ENCODE data around the gene CSRP3.

The CSRP3 gene

GRCh38 chr11:19208181-19208580 lies 6.4 kb upstream of the CSRP3 start:
- CTCF ChIA-PET, result interaction anchor here (0.8 to 1.6 kb wide), 3 partner anchors 131 to 1223 kb away, joined by 3 to 5 read pairs (median 3); no protein-coding TSS in a partner anchor
- Histone ChIP-seq H3K27ac (ENCODE audit: extremely low read depth, low read depth, low read length) (no peak overlapping the region), H3K36me3 (ENCODE audit: control insufficient read depth in 2 of 2, insufficient read depth in 1 of 2, low read length in 2 of 2) (no peaks in the 10 kb centered on the region), H3K4me1 (ENCODE audit: control insufficient read depth, insufficient read depth, low read length) (no peaks in the 10 kb centered on the region), H3K4me3 (ENCODE audit: low read depth, low read length) (no peak overlapping the region), H3K9me3 (ENCODE audit: control insufficient read depth, insufficient read depth, low read depth, low read length) (no peaks in the 10 kb centered on the region)
- POLR2A ChIA-PET, result no interaction called here
- no peak for TF ChIP-seq ZNF654 (tag by site-specific recombination; IDR thresholded peaks at IDR 0.05; ENCODE audit: low read depth)
- no peak for TF ChIP-seq HOXA7 (CRISPR knock-in tag; IDR thresholded peaks at IDR 0.05; ENCODE audit: borderline replicate concordance)
- no peak for TF ChIP-seq ZNF433 (tag by site-specific recombination; IDR thresholded peaks at IDR 0.05; ENCODE audit: low read depth)
- TF ChIP-seq ZNF571 (tag by site-specific recombination; IDR thresholded peaks at IDR 0.05), result no peak
- no peak for TF ChIP-seq ZNF221 (tag by site-specific recombination; IDR thresholded peaks at IDR 0.05; ENCODE audit: borderline replicate concordance)
- no peak for TF ChIP-seq ZNF488 (tag by site-specific recombination; IDR thresholded peaks at IDR 0.05)
- no peak for TF ChIP-seq ZSCAN16 (tag by site-specific recombination; IDR thresholded peaks at IDR 0.05)
- TF ChIP-seq ZNF530 (tag by site-specific recombination; IDR thresholded peaks at IDR 0.05; ENCODE audit: low read depth), result no peak

GRCh38 chr11:19204836-19205235 lies 3.1 kb upstream of the CSRP3 start:
- TF ChIP-seq REPIN1 (tag by site-specific recombination; IDR thresholded peaks at IDR 0.05; ENCODE audit: low read depth) (no peak), ZNF266 (tag by site-specific recombination; IDR thresholded peaks at IDR 0.05; ENCODE audit: low read depth) (no peak), ZNF473 (tag by site-specific recombination; IDR thresholded peaks at IDR 0.05) (no peak), REST (tag by site-specific recombination; IDR thresholded peaks at IDR 0.05) (no peak), ZFP41 (tag by site-specific recombination; IDR thresholded peaks at IDR 0.05; ENCODE audit: borderline replicate concordance) (no peak), SCRT1 (tag by site-specific recombination; IDR thresholded peaks at IDR 0.05; ENCODE audit: borderline replicate concordance) (no peak), WT1 (tag by site-specific recombination; IDR thresholded peaks at IDR 0.05) (no peak), GFI1B (tag by site-specific recombination; IDR thresholded peaks at IDR 0.05) (no peak), ZNF311 (tag by site-specific recombination; IDR thresholded peaks at IDR 0.05; ENCODE audit: borderline replicate concordance) (no peak)
- TF ChIP-seq, protein P1, sequence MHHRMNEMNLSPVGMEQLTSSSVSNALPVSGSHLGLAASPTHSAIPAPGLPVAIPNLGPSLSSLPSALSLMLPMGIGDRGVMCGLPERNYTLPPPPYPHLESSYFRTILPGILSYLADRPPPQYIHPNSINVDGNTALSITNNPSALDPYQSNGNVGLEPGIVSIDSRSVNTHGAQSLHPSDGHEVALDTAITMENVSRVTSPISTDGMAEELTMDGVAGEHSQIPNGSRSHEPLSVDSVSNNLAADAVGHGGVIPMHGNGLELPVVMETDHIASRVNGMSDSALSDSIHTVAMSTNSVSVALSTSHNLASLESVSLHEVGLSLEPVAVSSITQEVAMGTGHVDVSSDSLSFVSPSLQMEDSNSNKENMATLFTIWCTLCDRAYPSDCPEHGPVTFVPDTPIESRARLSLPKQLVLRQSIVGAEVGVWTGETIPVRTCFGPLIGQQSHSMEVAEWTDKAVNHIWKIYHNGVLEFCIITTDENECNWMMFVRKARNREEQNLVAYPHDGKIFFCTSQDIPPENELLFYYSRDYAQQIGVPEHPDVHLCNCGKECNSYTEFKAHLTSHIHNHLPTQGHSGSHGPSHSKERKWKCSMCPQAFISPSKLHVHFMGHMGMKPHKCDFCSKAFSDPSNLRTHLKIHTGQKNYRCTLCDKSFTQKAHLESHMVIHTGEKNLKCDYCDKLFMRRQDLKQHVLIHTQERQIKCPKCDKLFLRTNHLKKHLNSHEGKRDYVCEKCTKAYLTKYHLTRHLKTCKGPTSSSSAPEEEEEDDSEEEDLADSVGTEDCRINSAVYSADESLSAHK (tag by site-specific recombination; IDR thresholded peaks at IDR 0.05), result no peak
- TF ChIP-seq, protein P2, sequence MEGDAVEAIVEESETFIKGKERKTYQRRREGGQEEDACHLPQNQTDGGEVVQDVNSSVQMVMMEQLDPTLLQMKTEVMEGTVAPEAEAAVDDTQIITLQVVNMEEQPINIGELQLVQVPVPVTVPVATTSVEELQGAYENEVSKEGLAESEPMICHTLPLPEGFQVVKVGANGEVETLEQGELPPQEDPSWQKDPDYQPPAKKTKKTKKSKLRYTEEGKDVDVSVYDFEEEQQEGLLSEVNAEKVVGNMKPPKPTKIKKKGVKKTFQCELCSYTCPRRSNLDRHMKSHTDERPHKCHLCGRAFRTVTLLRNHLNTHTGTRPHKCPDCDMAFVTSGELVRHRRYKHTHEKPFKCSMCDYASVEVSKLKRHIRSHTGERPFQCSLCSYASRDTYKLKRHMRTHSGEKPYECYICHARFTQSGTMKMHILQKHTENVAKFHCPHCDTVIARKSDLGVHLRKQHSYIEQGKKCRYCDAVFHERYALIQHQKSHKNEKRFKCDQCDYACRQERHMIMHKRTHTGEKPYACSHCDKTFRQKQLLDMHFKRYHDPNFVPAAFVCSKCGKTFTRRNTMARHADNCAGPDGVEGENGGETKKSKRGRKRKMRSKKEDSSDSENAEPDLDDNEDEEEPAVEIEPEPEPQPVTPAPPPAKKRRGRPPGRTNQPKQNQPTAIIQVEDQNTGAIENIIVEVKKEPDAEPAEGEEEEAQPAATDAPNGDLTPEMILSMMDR (tag by site-specific recombination; IDR thresholded peaks at IDR 0.05), result no peak
- TF ChIP-seq, protein P3, sequence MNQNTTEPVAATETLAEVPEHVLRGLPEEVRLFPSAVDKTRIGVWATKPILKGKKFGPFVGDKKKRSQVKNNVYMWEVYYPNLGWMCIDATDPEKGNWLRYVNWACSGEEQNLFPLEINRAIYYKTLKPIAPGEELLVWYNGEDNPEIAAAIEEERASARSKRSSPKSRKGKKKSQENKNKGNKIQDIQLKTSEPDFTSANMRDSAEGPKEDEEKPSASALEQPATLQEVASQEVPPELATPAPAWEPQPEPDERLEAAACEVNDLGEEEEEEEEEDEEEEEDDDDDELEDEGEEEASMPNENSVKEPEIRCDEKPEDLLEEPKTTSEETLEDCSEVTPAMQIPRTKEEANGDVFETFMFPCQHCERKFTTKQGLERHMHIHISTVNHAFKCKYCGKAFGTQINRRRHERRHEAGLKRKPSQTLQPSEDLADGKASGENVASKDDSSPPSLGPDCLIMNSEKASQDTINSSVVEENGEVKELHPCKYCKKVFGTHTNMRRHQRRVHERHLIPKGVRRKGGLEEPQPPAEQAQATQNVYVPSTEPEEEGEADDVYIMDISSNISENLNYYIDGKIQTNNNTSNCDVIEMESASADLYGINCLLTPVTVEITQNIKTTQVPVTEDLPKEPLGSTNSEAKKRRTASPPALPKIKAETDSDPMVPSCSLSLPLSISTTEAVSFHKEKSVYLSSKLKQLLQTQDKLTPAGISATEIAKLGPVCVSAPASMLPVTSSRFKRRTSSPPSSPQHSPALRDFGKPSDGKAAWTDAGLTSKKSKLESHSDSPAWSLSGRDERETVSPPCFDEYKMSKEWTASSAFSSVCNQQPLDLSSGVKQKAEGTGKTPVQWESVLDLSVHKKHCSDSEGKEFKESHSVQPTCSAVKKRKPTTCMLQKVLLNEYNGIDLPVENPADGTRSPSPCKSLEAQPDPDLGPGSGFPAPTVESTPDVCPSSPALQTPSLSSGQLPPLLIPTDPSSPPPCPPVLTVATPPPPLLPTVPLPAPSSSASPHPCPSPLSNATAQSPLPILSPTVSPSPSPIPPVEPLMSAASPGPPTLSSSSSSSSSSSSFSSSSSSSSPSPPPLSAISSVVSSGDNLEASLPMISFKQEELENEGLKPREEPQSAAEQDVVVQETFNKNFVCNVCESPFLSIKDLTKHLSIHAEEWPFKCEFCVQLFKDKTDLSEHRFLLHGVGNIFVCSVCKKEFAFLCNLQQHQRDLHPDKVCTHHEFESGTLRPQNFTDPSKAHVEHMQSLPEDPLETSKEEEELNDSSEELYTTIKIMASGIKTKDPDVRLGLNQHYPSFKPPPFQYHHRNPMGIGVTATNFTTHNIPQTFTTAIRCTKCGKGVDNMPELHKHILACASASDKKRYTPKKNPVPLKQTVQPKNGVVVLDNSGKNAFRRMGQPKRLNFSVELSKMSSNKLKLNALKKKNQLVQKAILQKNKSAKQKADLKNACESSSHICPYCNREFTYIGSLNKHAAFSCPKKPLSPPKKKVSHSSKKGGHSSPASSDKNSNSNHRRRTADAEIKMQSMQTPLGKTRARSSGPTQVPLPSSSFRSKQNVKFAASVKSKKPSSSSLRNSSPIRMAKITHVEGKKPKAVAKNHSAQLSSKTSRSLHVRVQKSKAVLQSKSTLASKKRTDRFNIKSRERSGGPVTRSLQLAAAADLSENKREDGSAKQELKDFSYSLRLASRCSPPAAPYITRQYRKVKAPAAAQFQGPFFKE (tag by site-specific recombination; IDR thresholded peaks at IDR 0.05; ENCODE audit: borderline replicate concordance), result no peak
- Histone ChIP-seq H3K4me3 (ENCODE audit: low read depth, low read length) (no peak overlapping the region), H3K27ac (ENCODE audit: extremely low read depth, low read depth, low read length) (no peak overlapping the region), H3K4me1 (ENCODE audit: control insufficient read depth, insufficient read depth, low read length) (no peaks in the 10 kb centered on the region), H3K9me3 (ENCODE audit: control insufficient read depth, insufficient read depth, low read depth, low read length) (no peaks in the 10 kb centered on the region), H3K36me3 (ENCODE audit: control insufficient read depth in 2 of 2, insufficient read depth in 1 of 2, low read length in 2 of 2) (no peaks in the 10 kb centered on the region)
- POLR2A ChIA-PET, result no interaction called here
- CTCF ChIA-PET, result interaction anchor here (0.7 to 1.0 kb wide), 2 partner anchors 23 to 134 kb away, joined by 3 to 5 read pairs; no protein-coding TSS in a partner anchor

Measured in HEK293 (cell line).